Panc1 (cell line): ENCODE data around the gene GON4L.

ENCODE experiments used
- CTCF ChIP-seq: fragments of 450-650 bp; IDR thresholded peaks from 2 replicates; pipeline ENCODE4 v1.5.1; 2017; ENCODE audit warnings: mild to moderate bottlenecking
- POLR2AphosphoS5 ChIP-seq: IDR thresholded peaks from 2 replicates; pipeline ENCODE4 v1.6.1; 2012; ENCODE audit warnings: mild to moderate bottlenecking, low read depth, low read length, moderate library complexity

GRCh38 chr1:155717041-155717440 lies 140.0 kb downstream of the GON4L start:
- TF ChIP-seq CTCF (no peak), POLR2AphosphoS5 (no peak)
